A673 (cell line): ENCODE data around the gene CARD11.

ENCODE experiments used
- CTCF ChIP-seq: fragments of 300-800, 200-600 bp; sonication (generic); conservative IDR thresholded peaks from 2 replicates; pipeline ENCODE4 v1.5.1; 2017; ENCODE audit warnings: low read depth, mild to moderate bottlenecking, antibody characterized with exemption, low read length, moderate library complexity, mixed read lengths
- EZH2 ChIP-seq: fragments of 200-600 bp; sonication (generic); IDR thresholded peaks from 2 replicates; pipeline ENCODE4 v1.6.1; 2017; ENCODE audit warnings: borderline replicate concordance, low read depth, mild to moderate bottlenecking, mixed read lengths, antibody characterized with exemption, low read length; ENCODE audit not compliant: poor library complexity, severe bottlenecking

DNA sequence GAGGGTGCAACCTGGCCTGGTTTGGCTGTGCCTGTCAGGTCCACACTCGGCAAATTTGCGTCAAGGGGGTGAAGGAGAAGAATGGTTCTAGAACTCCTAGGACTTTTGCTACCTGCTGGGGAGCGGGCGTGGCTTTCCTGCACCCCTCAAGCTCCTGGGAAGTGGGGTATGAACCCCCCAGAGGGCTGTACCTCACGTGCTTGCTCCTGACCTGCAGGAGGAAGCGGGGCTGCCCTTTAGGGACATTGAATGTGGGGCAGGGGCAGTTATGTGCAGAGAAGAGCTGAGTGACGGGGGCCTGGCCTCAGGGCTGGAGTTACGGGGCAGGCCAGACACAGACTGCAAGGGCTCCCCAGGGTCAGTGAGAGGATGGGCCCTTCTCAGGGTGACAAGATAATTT is 138.2 kb downstream of the CARD11 start:
- TF ChIP-seq CTCF (no peak), EZH2 (no peak)
